SK-N-SH treated with all-trans-retinoic acid at 6 μM for 48 hours (cell line): ENCODE measurements around the gene MTCL1.

Experiments
- ATAC-seq: fragments of 200-7000 bp; cut with Tn5 transposase; 3 replicates; pipeline ENCODE4 v1.9.1; 2020; ENCODE audit warnings: mild to moderate bottlenecking, moderate library complexity
- ARNTL ChIP-seq: fragments of 450-650 bp; formaldehyde crosslinking; IDR thresholded peaks from 2 replicates; pipeline ENCODE4 v1.5.0; 2020; ENCODE audit warnings: low read depth, mild to moderate bottlenecking, moderate library complexity, borderline replicate concordance
- BACH2 ChIP-seq: fragments of 250-450 bp; sonication (Bioruptor Pico); IDR thresholded peaks from 2 replicates; pipeline ENCODE4 v1.9.0; 2021; ENCODE audit warnings: mild to moderate bottlenecking, borderline replicate concordance
- CREB5 ChIP-seq: fragments of 250-450 bp; sonication (Bioruptor Pico); IDR thresholded peaks from 2 replicates; pipeline ENCODE4 v1.5.1; 2020; ENCODE audit warnings: low read depth, mild to moderate bottlenecking, moderate library complexity
- CSDC2 ChIP-seq: fragments of 250-450 bp; sonication (Bioruptor Pico); IDR thresholded peaks from 2 replicates; pipeline ENCODE4 v1.5.0; 2020; ENCODE audit warnings: mild to moderate bottlenecking, moderate library complexity
- CSRNP3 ChIP-seq: fragments of 250-450 bp; sonication (Bioruptor Pico); IDR thresholded peaks from 2 replicates; pipeline ENCODE4 v1.5.1; 2021; ENCODE audit warnings: mild to moderate bottlenecking, moderate library complexity
- ESRRG ChIP-seq: fragments of 250-450 bp; sonication (Bioruptor Pico); IDR thresholded peaks from 2 replicates; pipeline ENCODE4 v1.6.1; 2021; ENCODE audit warnings: mild to moderate bottlenecking
- GLIS3 ChIP-seq: fragments of 250-450 bp; sonication (Bioruptor Pico); IDR thresholded peaks from 2 replicates; pipeline ENCODE4 v1.5.0; 2020; ENCODE audit warnings: mild to moderate bottlenecking, moderate library complexity
- ISL1 ChIP-seq: fragments of 250-450 bp; sonication (Bioruptor Pico); IDR thresholded peaks from 2 replicates; pipeline ENCODE4 v2.1.2; 2022; ENCODE audit warnings: mild to moderate bottlenecking, moderate library complexity
- OSR1 ChIP-seq: fragments of 250-450 bp; sonication (Bioruptor Pico); IDR thresholded peaks from 2 replicates; pipeline ENCODE4 v1.8.0; 2022; ENCODE audit warnings: moderate library complexity, mild to moderate bottlenecking, inconsistent platforms
- PATZ1 ChIP-seq: fragments of 250-450 bp; sonication (Bioruptor Pico); IDR thresholded peaks from 2 replicates; pipeline ENCODE4 v1.8.0; 2020; ENCODE audit warnings: mild to moderate bottlenecking, moderate library complexity, borderline replicate concordance
- POU6F1 ChIP-seq: fragments of 250-450 bp; sonication (Bioruptor Pico); IDR thresholded peaks from 2 replicates; pipeline ENCODE4 v1.8.0; 2021; ENCODE audit warnings: low read depth, mild to moderate bottlenecking, moderate library complexity, borderline replicate concordance
- PPARA ChIP-seq: fragments of 250-450 bp; sonication (Bioruptor Pico); IDR thresholded peaks from 2 replicates; pipeline ENCODE4 v1.5.0; 2020; ENCODE audit warnings: mild to moderate bottlenecking, borderline replicate concordance
- RARB ChIP-seq: fragments of 250-450 bp; sonication (Bioruptor Pico); IDR thresholded peaks from 2 replicates; pipeline ENCODE4 v1.8.0; 2021; ENCODE audit warnings: mild to moderate bottlenecking, moderate library complexity
- SNAI2 ChIP-seq: fragments of 250-450 bp; sonication (Bioruptor Pico); IDR thresholded peaks from 2 replicates; pipeline ENCODE4 v1.5.0; 2020; ENCODE audit warnings: mild to moderate bottlenecking, moderate library complexity
- TCF4 ChIP-seq: fragments of 250-450 bp; sonication (Bioruptor Pico); IDR thresholded peaks from 2 replicates; pipeline ENCODE4 v1.8.0; 2021; ENCODE audit warnings: mild to moderate bottlenecking, moderate library complexity, borderline replicate concordance
- TOX ChIP-seq: fragments of 250-450 bp; sonication (Bioruptor Pico); IDR thresholded peaks from 2 replicates; pipeline ENCODE4 v1.8.0; 2021; ENCODE audit warnings: mild to moderate bottlenecking, moderate library complexity, borderline replicate concordance
- TSHZ2 ChIP-seq: fragments of 250-450 bp; sonication (Bioruptor Pico); IDR thresholded peaks from 2 replicates; pipeline ENCODE4 v1.5.0; 2020; ENCODE audit warnings: mild to moderate bottlenecking, moderate library complexity
- ZC3H10 ChIP-seq: fragments of 250-450 bp; sonication (Bioruptor Pico); IDR thresholded peaks from 2 replicates; pipeline ENCODE4 v1.5.1; 2021; ENCODE audit warnings: mild to moderate bottlenecking, moderate library complexity
- ZFP3 ChIP-seq: fragments of 250-450 bp; sonication (Bioruptor Pico); IDR thresholded peaks from 2 replicates; pipeline ENCODE4 v1.5.0; 2020; ENCODE audit warnings: mild to moderate bottlenecking, moderate library complexity
- ZFP30 ChIP-seq: fragments of 450-650 bp; formaldehyde crosslinking; IDR thresholded peaks from 2 replicates; pipeline ENCODE4 v1.5.0; 2022; ENCODE audit warnings: mild to moderate bottlenecking, moderate library complexity
- ZNF565 ChIP-seq: fragments of 450-650 bp; formaldehyde crosslinking; conservative IDR thresholded peaks from 2 replicates; pipeline ENCODE4 v1.5.0; 2020; ENCODE audit warnings: low read depth, mild to moderate bottlenecking, moderate library complexity
- ZNF70 ChIP-seq: fragments of 450-650 bp; formaldehyde crosslinking; IDR thresholded peaks from 2 replicates; pipeline ENCODE4 v1.5.0; 2020; ENCODE audit warnings: mild to moderate bottlenecking, moderate library complexity

The MTCL1 gene

GRCh38 chr18:8711736-8712135 is 6.4 kb downstream of the MTCL1 start:
- TF ChIP-seq BACH2 (CRISPR knock-in tag): no peak
- ATAC-seq: no peak

- TF ChIP-seq TSHZ2: no peak
- TF ChIP-seq ISL1 (CRISPR knock-in tag): no peak
- no peak for TF ChIP-seq GLIS3 (CRISPR knock-in tag)
- TF ChIP-seq CSRNP3 (CRISPR knock-in tag): no peak
- TF ChIP-seq ZFP30: no peak
- no peak for TF ChIP-seq CSDC2 (CRISPR knock-in tag)
- TF ChIP-seq TOX (CRISPR knock-in tag): no peak
- no peak for TF ChIP-seq PPARA (CRISPR knock-in tag)
- TF ChIP-seq POU6F1: no peak
- TF ChIP-seq ZNF565 (CRISPR knock-in tag): no peak
- TF ChIP-seq ZC3H10 (CRISPR knock-in tag): no peak
- no peak for TF ChIP-seq SNAI2 (CRISPR knock-in tag)
- no peak for TF ChIP-seq OSR1 (CRISPR knock-in tag)
- TF ChIP-seq TCF4 (CRISPR knock-in tag): no peak
- no peak for TF ChIP-seq ZNF70
- TF ChIP-seq ZFP3 (CRISPR knock-in tag): no peak
- TF ChIP-seq RARB: no peak
- ATAC-seq: no peak
Observed at GRCh38 chr18:8713691-8714090, 8.3 kb downstream of the MTCL1 start.

- TF ChIP-seq CSDC2 (CRISPR knock-in tag) (no peak), PPARA (CRISPR knock-in tag) (no peak), CREB5 (CRISPR knock-in tag) (no peak), ZFP3 (CRISPR knock-in tag) (no peak), PATZ1 (no peak), GLIS3 (CRISPR knock-in tag) (no peak), POU6F1 (no peak), ARNTL (no peak), RARB (no peak), ESRRG (CRISPR knock-in tag) (no peak), ZFP30 (no peak), TCF4 (CRISPR knock-in tag) (no peak), SNAI2 (CRISPR knock-in tag) (no peak), ZNF565 (CRISPR knock-in tag) (no peak), ZNF70 (no peak), CSRNP3 (CRISPR knock-in tag) (no peak)
- no peak for ATAC-seq
Observed at GRCh38 chr18:8715599-8715998, 10.2 kb downstream of the MTCL1 start.
